ENCODE results near the gene SKP1. TPM values are rescaled to one million over a fixed set of nuclear protein-coding genes. Genes with fewer than 3 reads are reported as not detected.
A peak's percentile ranks its signal among the peaks of the same experiment; 100 is the strongest.

The SKP1 gene
- total RNA-seq, 1 experiment from 2014 or later = 348 TPM

DNA sequence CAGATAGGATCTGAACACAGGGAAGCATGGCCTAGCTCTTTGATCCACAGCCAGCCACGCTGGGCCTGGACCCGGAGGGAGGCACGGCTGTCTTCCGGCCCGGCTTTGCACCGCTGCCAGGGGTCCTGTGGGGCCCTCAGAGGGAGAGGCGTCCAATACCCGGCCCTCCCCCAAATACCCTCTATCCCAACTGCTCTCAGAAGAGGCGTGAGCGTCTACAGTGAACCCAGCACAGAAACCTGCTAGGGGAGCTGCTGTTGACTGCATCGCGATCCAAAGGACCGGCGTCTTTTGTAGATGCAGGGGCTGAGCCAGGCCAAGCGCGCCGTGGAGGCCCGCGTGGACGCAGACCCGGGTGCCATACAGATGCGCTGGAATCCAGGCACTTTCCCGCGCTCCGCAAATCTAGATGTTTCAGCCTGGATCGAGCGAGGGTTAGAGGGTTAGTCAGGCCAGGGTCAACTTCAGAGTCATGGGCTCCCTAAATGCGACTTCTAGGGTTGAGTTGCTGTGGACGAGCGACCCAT is 63.3 kb downstream of the SKP1 start:
- H4K20me1 ChIP-seq (ENCODE audit: control insufficient read depth, insufficient read depth, insufficient read length) = peaks cover 3% of the 10 kb centered on the region
- no peaks in the 10 kb centered on the region for H3K4me1 ChIP-seq (ENCODE audit: insufficient read depth, low read length)
- H3K23ac ChIP-seq (ENCODE audit: insufficient read length, low read depth, low read length) = no peak overlapping the region
- H2AK5ac ChIP-seq (ENCODE audit: insufficient read length, low read length) = no peak overlapping the region
- no peaks in the 10 kb centered on the region for H3K9me3 ChIP-seq (ENCODE audit: control insufficient read depth, low read depth, low read length)
- no peak overlapping the region for H2BK5ac ChIP-seq (ENCODE audit: insufficient read length, low read length)
- peak overlapping the region; percentile 86 for H3K4me2 ChIP-seq (ENCODE audit: insufficient read depth, insufficient read length, low read length)
- H3K18ac ChIP-seq (ENCODE audit: insufficient read length, low read depth, low read length) = no peak overlapping the region
- peaks cover 22% of the 10 kb centered on the region for H3K27me3 ChIP-seq (ENCODE audit: insufficient read depth, low read length)
- no peak overlapping the region for H3K4ac ChIP-seq (ENCODE audit: low read depth, low read length)
- no peak overlapping the region for H2BK20ac ChIP-seq (ENCODE audit: low read depth, low read length, poor library complexity, severe bottlenecking)
- H4K91ac ChIP-seq (ENCODE audit: insufficient read length, low read depth, low read length) = no peak overlapping the region
- H3K14ac ChIP-seq (ENCODE audit: insufficient read depth, low read length) = 0 out of 2 replicates have a peak overlapping the region, but pooled peaks have one; percentile 41
- H3K23me2 ChIP-seq (ENCODE audit: insufficient read length, low read depth, low read length, poor library complexity, severe bottlenecking) = peaks cover 14% of the 10 kb centered on the region
- H4K8ac ChIP-seq (replicated peaks; ENCODE audit: insufficient read length, low read depth, low read length) = no peak overlapping the region
- DNase-seq = no peak
- no peak overlapping the region for H3T11ph ChIP-seq (ENCODE audit: low read length)
- H3K56ac ChIP-seq (ENCODE audit: insufficient read length, low read depth, low read length) = no peak overlapping the region
- H2BK15ac ChIP-seq (ENCODE audit: low read depth, low read length) = no peak overlapping the region
- no peak overlapping the region for H2BK12ac ChIP-seq (ENCODE audit: insufficient read length, low read depth, low read length)
- no peak overlapping the region for H3K27ac ChIP-seq (ENCODE audit: insufficient read length, low read depth, low read length)
- H3K79me2 ChIP-seq (ENCODE audit: insufficient read depth, low read length) = no peaks in the 10 kb centered on the region
- H3K27ac Mint-ChIP-seq = no peak overlapping the region; a peak in 1 of 7 replicates
- H3K9ac ChIP-seq (ENCODE audit: extremely low read depth, insufficient read length, low read length) = peak overlapping the region; percentile 34
- no peaks in the 10 kb centered on the region; a peak in 1 of 5 replicates for H3K9me3 Mint-ChIP-seq
- no peak overlapping the region for H2BK120ac ChIP-seq (ENCODE audit: low read depth, low read length, poor library complexity, severe bottlenecking)
- H3K36me3 Mint-ChIP-seq (ENCODE audit: insufficient read depth in 1 of 3, low read depth in 3 of 3) = peaks cover 0 to 10% (median 4%) of the 10 kb centered on the region in 3 experiments; a peak in 4 of 7 replicates
- no peak overlapping the region for H2AFZ ChIP-seq (ENCODE audit: low read length)
- H3K27me3 Mint-ChIP-seq (ENCODE audit: low read depth) = peaks cover 43% of the 10 kb centered on the region
- H3K4me3 Mint-ChIP-seq = peak overlapping the region; percentile 71 to 87
- H3K4me1 Mint-ChIP-seq = peaks cover 14 to 16% of the 10 kb centered on the region in 2 experiments
- TF ChIP-seq, protein P1, sequence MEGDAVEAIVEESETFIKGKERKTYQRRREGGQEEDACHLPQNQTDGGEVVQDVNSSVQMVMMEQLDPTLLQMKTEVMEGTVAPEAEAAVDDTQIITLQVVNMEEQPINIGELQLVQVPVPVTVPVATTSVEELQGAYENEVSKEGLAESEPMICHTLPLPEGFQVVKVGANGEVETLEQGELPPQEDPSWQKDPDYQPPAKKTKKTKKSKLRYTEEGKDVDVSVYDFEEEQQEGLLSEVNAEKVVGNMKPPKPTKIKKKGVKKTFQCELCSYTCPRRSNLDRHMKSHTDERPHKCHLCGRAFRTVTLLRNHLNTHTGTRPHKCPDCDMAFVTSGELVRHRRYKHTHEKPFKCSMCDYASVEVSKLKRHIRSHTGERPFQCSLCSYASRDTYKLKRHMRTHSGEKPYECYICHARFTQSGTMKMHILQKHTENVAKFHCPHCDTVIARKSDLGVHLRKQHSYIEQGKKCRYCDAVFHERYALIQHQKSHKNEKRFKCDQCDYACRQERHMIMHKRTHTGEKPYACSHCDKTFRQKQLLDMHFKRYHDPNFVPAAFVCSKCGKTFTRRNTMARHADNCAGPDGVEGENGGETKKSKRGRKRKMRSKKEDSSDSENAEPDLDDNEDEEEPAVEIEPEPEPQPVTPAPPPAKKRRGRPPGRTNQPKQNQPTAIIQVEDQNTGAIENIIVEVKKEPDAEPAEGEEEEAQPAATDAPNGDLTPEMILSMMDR (conservative IDR thresholded peaks at IDR 0.05) = no peak
- no peaks in the 10 kb centered on the region for H3K79me1 ChIP-seq (ENCODE audit: insufficient read depth, low read depth, low read length, poor library complexity, severe bottlenecking)
- no peak overlapping the region for H4K5ac ChIP-seq (ENCODE audit: insufficient read length, low read depth, low read length)
- no CpG with 5 or more reads among the region's 30 CpGs for WGBS (ENCODE audit: extremely low coverage, insufficient read length, low lambda C conversion rate)
